ENCODE results near the gene GALNT16. TPM values are rescaled to one million over a fixed set of nuclear protein-coding genes. Genes with fewer than 3 reads are reported as not detected.
A peak's percentile ranks its signal among the peaks of the same experiment; 100 is the strongest.

Gene GALNT16
- total RNA-seq, 1 donor from 2014 or later: not detected

DNA sequence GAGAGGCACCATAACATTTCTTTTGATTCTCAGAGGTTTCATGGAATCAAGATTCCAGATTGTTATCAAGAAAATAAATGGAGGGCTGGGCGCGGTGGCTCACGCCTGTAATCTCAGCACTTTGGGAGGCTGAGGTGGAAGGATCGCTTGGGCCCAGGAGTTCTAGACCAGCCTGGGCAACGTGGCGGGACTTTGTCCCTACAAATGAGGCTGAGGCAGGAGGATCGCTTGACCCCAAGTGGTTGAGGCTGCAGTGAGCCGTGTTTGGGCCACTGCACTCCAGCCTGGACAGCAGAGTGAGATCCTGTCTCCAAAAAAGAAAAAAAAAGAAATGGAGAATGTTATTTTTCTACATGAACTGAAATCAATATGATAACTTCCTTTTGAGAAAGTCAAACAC is 139.8 kb downstream of the GALNT16 start:
- TF ChIP-seq CTCF (IDR thresholded peaks at IDR 0.05; ENCODE audit: insufficient read depth, low read length, severe bottlenecking): no peak
- Histone ChIP-seq H3K4me3 (ENCODE audit: low read depth, low read length) (peak overlapping the region; percentile 94), H3K36me3 (ENCODE audit: control insufficient read depth, insufficient read depth, low read length) (peaks cover 3% of the 10 kb centered on the region), H3K27me3 (ENCODE audit: control insufficient read depth, insufficient read depth, low read length) (no peaks in the 10 kb centered on the region)
- DNase-seq (ENCODE audit: low read depth) (no peak), FAIRE-seq (no peak)

GRCh38 chr14:69400154-69400553 is 140.2 kb downstream of the GALNT16 start:
- no peak for DNase-seq (ENCODE audit: low read depth)
- peaks cover 3% of the 10 kb centered on the region for H3K36me3 ChIP-seq (ENCODE audit: control insufficient read depth, insufficient read depth, low read length)
- TF ChIP-seq CTCF (IDR thresholded peaks at IDR 0.05; ENCODE audit: insufficient read depth, low read length, severe bottlenecking): no peak
- H3K27me3 ChIP-seq (ENCODE audit: control insufficient read depth, insufficient read depth, low read length): no peaks in the 10 kb centered on the region
- peak overlapping the region; percentile 94 for H3K4me3 ChIP-seq (ENCODE audit: low read depth, low read length)
- FAIRE-seq: no peak

DNA sequence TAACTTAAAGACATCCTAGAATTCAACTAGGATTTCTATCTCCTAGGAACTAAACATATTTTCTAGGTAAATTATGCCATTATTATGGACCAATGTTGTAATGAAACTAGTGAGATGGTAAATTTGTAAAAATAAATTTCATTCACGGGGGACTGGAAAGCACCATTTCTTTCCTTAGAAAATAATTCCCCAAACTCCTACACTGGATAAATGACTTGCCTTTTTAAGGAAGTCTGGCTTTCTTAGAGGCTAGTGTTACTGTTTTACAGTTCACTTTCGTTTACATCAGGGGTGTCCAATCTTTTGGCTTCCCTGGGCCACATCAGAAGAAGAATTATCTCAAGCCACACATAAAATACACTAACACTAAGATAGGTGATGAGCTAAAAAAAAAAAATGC is 141.9 kb downstream of the GALNT16 start:
- no peaks in the 10 kb centered on the region for H3K36me3 ChIP-seq (ENCODE audit: control insufficient read depth, insufficient read depth, low read length)
- H3K27me3 ChIP-seq (ENCODE audit: control insufficient read depth, insufficient read depth, low read length): no peaks in the 10 kb centered on the region
- no peak for DNase-seq (ENCODE audit: low read depth)
- TF ChIP-seq CTCF (IDR thresholded peaks at IDR 0.05; ENCODE audit: insufficient read depth, low read length, severe bottlenecking): no peak
- no peak overlapping the region for H3K4me3 ChIP-seq (ENCODE audit: low read depth, low read length)
- FAIRE-seq: no peak

- Histone ChIP-seq H3K27me3 (ENCODE audit: control insufficient read depth, insufficient read depth, low read length) (no peaks in the 10 kb centered on the region), H3K36me3 (ENCODE audit: control insufficient read depth, insufficient read depth, low read length) (no peaks in the 10 kb centered on the region), H3K4me3 (ENCODE audit: low read depth, low read length) (no peak overlapping the region)
- FAIRE-seq (no peak), DNase-seq (ENCODE audit: low read depth) (no peak)
- TF ChIP-seq CTCF (IDR thresholded peaks at IDR 0.05; ENCODE audit: insufficient read depth, low read length, severe bottlenecking): no peak
Observed at GRCh38 chr14:69404478-69404877, 144.5 kb downstream of the GALNT16 start.

GRCh38 chr14:69404883-69405282 is 144.9 kb downstream of the GALNT16 start:
- no peak for DNase-seq (ENCODE audit: low read depth)
- no peak for FAIRE-seq
- no peak for TF ChIP-seq CTCF (IDR thresholded peaks at IDR 0.05; ENCODE audit: insufficient read depth, low read length, severe bottlenecking)
- no peaks in the 10 kb centered on the region for H3K27me3 ChIP-seq (ENCODE audit: control insufficient read depth, insufficient read depth, low read length)
- H3K36me3 ChIP-seq (ENCODE audit: control insufficient read depth, insufficient read depth, low read length): no peaks in the 10 kb centered on the region
- no peak overlapping the region for H3K4me3 ChIP-seq (ENCODE audit: low read depth, low read length)

GRCh38 chr14:69405762-69406161 is 145.8 kb downstream of the GALNT16 start:
- no peaks in the 10 kb centered on the region for H3K36me3 ChIP-seq (ENCODE audit: control insufficient read depth, insufficient read depth, low read length)
- no peak for TF ChIP-seq CTCF (IDR thresholded peaks at IDR 0.05; ENCODE audit: insufficient read depth, low read length, severe bottlenecking)
- no peaks in the 10 kb centered on the region for H3K27me3 ChIP-seq (ENCODE audit: control insufficient read depth, insufficient read depth, low read length)
- no peak overlapping the region for H3K4me3 ChIP-seq (ENCODE audit: low read depth, low read length)
- no peak for FAIRE-seq
- no peak for DNase-seq (ENCODE audit: low read depth)
